ENCODE data around the gene ST3GAL3.
"Not testable (repeated sequence)": the region's sequence is repeated elsewhere in the genome, so short reads cannot be mapped to it uniquely, and the experiment has no call there.

The ST3GAL3 gene

DNA sequence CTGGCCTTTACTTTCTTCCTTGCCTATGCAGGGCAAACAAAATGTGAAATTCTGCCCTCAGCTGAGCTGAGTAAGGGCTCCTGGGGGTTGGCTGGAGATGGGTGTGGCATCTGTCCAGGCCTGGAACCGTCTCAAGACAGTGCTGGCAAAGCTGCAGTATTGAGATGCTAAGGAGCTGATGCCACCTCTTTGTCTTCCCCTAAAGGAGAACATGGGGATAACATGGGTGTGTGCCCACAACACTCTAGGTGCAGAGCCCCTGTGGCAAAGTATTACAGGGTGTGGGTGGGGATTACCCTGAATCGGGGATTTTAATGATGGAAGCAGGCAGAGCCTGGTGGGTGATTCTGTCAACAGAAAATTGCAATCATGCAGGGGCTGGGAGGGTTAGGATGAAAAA lies 2.5 kb upstream of the ST3GAL3 start:
- no peak for DNase-seq

GRCh38 chr1:43705334-43705733 lies 2.0 kb upstream of the ST3GAL3 start:
- no peak for DNase-seq

GRCh38 chr1:43705982-43706597 lies 1.2 kb upstream of the ST3GAL3 start:
- peak; percentile 6 for DNase-seq

DNA sequence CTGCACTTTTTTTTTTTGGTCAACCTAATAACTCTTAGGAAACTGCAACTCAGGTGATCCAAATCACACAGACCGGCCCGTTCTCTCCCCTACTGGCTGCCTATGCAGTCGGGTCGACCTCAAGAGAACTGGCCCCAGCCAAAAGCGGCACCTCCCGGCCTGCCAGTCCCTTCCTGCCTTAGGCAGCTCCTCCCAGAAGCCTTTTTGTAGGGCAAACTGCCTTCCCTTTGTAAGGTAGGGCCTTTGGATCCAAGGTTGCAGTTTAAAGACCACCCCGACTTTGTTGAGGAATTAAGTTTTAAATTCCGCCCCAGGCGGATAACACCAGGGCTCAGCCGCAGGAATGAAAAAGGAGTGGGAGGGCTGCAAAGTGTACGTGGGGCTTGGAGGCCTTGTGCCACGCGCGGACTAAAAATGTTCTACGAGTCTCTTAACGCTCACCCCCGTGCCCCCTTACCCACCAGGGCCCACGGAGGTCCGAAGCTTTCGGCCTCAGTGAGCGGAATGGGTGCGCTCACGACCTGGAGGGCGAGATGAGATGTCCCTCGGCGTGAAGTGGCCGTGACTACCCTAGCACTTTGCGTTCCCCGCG lies 642 bp upstream of the ST3GAL3 start:
- DNase-seq = peak; percentile 21 to 42

- DNase-seq = no peak
Observed at GRCh38 chr1:43708002-43708410, 670 bp downstream of the ST3GAL3 start.

DNA sequence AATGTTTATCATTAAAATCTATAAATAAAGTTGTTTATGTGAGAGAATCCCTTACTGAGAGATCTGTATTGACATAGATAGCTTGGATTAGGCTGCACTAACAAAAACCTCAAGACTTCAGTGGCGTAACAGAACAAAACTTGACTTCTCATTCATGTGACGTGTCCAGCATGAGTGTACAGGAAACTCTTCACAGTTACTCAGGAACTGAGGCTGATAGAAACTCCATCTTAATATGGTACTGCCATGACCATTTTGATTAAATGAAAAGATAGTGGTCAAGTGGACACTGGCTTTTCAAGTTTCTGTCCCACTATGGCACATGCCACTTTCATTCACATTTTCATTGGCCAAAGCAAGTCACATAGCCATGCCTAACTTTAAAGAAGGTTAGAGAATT lies 3.7 kb downstream of the ST3GAL3 start:
- no peak for DNase-seq

DNA sequence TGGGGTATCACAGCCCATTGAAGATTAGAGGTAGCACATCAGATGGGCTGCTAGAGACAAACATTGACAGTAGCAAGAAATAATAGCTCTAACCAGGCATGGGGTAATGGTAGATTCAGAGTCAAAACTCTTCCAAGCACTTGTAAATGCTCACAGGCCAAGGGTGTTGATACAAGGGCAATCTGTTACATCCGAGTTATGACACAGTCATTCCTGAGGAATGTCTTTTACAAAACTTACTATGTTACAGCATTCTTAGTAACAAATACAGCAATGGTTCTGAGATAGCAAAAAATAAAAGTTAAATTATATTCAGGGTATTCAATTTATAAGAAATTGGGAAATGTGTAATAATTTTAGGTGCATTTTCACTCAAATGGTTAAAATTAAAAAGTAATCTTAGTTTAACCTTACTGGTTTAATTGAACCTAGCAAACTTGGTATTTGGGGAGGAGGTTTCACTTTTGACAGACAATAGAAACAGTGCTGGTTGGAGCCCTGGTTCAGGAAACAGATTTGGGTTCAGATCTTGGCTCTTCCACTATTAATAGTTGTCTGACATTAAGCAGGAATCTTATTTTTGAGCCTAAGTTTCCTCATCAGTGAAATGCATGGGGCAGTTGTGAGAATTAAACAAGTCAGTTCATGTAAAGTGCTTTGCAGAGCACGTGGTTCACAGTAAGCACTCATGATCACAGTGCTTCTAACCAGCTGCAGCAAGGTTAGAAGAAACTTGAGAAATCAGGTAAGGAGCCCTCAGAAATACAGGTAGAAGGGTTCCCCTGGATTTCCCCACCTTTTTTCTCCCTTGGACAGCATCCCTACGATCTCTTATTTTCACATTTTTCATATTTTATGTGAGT lies 4.4 kb downstream of the ST3GAL3 start:
- DNase-seq = no peak

GRCh38 chr1:43716559-43717281 lies 9.4 kb downstream of the ST3GAL3 start:
- DNase-seq = no peak

GRCh38 chr1:43719063-43719462 lies 11.7 kb downstream of the ST3GAL3 start:
- DNase-seq = no peak

DNA sequence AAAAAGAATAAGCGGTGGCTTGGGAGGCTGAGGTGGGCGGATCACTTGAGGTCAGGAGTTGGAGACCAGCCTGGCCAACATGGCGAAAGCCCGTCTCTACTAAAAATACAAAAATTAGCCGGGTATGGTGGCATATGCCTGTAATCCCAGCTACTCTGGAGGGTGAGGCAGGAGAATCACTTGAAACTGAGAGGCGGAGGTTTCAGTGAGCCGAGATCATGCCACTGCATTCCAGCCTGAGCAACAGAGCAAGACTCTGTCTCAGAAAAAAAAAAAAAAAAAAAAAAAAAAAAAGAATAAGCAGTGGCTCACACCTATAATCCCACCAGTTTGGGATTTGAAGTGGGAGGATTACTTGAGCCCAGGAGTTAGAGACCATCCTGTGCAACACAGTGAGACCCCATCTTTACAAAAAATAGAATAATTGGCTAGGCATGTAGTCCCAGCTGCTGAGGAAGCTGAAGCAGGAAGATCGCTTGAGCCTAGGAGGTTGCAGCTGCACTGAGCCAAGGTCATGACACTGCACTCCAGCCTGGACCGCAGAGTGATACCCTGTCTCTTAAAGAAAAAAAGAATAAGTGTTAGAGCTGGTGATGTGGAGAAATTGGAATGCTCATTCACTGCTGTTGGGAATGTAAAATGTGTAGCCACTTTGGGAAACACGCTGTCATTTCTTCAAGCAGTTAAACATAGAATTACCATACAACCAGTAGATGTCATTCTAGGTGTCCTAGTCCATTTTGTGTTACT lies 12.5 kb downstream of the ST3GAL3 start:
- DNase-seq = not testable (repeated sequence)

- DNase-seq = no peak
Observed at GRCh38 chr1:43722810-43723209, 15.5 kb downstream of the ST3GAL3 start.

DNA sequence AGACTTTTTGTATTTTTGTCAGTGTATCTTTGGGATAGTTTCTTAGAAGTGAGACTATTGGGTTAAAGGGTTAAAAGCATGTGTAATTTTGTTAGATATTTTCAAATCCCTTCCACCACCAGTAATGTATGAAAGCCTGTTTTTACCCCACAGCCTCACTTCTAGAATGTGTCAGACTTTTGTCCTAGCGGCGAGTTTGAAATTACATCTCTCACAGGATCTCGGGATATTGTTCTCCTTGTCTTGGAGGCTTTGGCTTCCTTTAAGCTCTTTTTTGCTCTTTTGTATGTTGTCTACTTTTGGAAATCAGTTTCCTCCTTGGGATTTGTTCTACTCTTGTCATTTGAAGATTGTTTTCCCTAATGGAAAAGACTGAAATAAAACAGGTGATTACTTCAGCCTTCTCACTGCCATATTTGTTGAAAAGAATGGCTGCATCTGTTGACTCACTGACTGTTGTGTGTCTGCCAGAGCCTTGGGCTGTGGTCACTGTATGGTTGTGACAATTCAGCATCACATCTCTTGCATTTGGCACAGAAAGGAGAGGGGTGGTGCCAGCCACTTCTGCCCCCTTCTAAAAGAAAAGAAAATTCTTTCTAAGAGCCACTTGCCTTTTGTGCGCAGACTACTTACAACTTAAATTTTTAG lies 22.6 kb downstream of the ST3GAL3 start:
- no peak for DNase-seq

GRCh38 chr1:43731867-43732531 lies 24.7 kb downstream of the ST3GAL3 start:
- no peak for DNase-seq

DNA sequence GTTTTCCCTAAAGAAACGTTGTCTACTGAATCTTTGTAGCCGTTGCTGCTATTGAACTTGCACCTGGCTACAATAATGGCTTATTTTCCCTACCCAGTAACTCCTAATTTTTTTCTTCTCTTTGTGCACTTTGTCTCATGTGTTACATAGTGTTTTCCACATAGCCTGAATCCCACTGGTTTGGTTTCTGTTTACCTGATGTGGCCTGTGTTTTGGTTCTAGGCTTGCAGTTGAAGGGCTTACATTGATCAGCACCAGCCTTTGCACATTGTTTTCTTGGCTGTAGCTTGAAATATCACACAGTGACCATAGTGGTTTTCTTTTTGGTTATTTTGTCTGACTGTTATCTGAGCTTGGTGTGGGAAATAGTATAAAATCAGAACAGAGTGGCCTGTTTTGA lies 29.5 kb downstream of the ST3GAL3 start:
- DNase-seq = no peak

GRCh38 chr1:43742026-43742425 lies 34.7 kb downstream of the ST3GAL3 start:
- DNase-seq = no peak

DNA sequence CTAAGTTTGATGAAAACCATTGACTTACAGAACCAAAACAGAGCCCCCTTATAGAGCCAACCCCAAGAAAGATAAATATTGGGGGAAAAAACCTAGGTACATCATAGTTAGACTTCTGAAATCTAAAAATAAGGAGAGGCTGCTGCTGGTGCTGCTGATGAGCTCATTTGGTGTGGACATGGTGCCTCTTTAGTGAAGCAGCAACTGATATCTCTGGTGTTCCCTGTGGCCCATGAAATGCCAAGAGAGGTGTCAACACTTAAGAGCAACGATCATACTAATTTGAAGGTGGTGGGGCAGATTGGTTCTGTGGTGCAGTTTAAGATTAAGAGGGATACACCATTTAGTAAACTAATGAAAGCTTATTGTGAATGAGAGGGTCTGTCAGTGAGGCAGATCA lies 35.9 kb downstream of the ST3GAL3 start:
- DNase-seq = no peak

- DNase-seq = no peak
Observed at GRCh38 chr1:43747736-43748135, 40.4 kb downstream of the ST3GAL3 start.

- no peak for DNase-seq
Observed at GRCh38 chr1:43750083-43750482, 42.7 kb downstream of the ST3GAL3 start.

DNA sequence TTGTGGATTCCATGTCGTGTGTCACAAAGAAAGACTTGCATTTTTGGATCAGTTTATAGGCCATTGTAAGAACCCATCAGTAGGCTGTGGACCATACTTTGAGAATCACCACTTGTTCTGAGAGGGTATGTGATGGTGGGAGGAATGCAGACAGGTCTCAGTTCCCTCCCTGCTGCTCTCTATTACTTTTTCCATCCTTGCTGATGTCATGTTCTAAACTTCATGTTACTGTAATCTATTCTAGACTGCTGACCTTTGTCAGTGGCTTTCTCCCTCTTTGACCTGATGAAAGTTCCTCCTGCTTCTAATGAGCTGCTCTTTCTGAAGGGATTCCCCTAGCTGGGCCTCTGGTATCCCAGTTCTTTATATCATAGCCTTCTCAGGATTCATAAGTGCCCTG lies 46.1 kb downstream of the ST3GAL3 start:
- DNase-seq = no peak

DNA sequence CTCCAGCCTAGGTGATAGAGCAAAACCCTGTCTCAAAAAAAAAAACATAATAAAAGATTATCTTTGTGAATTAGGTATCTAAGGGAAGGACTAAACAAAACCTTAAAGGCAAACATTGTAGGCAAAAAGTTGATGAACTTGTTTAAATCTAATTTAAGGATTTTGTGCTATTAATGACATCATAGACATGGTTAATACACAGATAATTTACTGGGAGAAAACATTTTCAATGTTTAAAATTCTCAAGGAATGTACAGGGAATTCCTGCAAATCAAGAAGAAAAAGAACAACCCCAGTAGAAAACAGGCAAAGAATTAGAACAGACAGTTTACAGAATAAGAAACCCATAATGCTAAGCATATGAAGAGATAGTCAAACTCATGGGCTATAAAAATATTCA lies 47.6 kb downstream of the ST3GAL3 start:
- DNase-seq = no peak

GRCh38 chr1:43757343-43758053 lies 50.2 kb downstream of the ST3GAL3 start:
- DNase-seq = no peak

Data from activated CD4-positive, alpha-beta T cell treated with anti-CD3 and anti-CD28 coated beads, Interleukin-2, amount 50 U/mL, for 48 hours (primary cell).